Calu3 (cell line): ENCODE measurements around the gene UXT. TPM values are rescaled to one million over a fixed set of nuclear protein-coding genes. Genes with fewer than 3 reads are reported as not detected.

Source experiments
- BruUV-seq: library from RNA; stranded (reverse); fragments of 400-500 nt; replicated peaks from 2 replicates; lab custom pipeline; 2021; lab: Mats Ljungman, UMichigan
- CTCF ChIA-PET: fragments of 300-600 bp; sonication (Branson Sonifier 250); formaldehyde crosslinking; loops from one replicate; lab custom pipeline; 2022; ENCODE audit warnings: antibody characterized with exemption; lab: Charles Lee
- DNase-seq: peaks from one replicate; pipeline ENCODE4 v3.0.0; 2022
- H3K27ac Mint-ChIP-seq: one replicate; pipeline ENCODE4 v1.8.0; 2022; ENCODE audit warnings: mixed read lengths; ENCODE audit not compliant: unreplicated experiment
- H3K27me3 Mint-ChIP-seq: one replicate; pipeline ENCODE4 v1.8.0; 2022; ENCODE audit warnings: mixed read lengths; ENCODE audit not compliant: unreplicated experiment
- H3K36me3 Mint-ChIP-seq: one replicate; pipeline ENCODE4 v1.8.0; 2022; ENCODE audit warnings: mild to moderate bottlenecking, moderate library complexity, mixed read lengths; ENCODE audit not compliant: insufficient read depth, unreplicated experiment
- H3K4me1 Mint-ChIP-seq: one replicate; pipeline ENCODE4 v1.8.0; 2022; ENCODE audit warnings: mild to moderate bottlenecking, low read depth, mixed read lengths; ENCODE audit not compliant: unreplicated experiment
- H3K4me3 Mint-ChIP-seq: one replicate; pipeline ENCODE4 v1.8.0; 2022; ENCODE audit warnings: mild to moderate bottlenecking, low read depth, moderate library complexity, mixed read lengths; ENCODE audit not compliant: unreplicated experiment
- H3K9me3 Mint-ChIP-seq: one replicate; pipeline ENCODE4 v1.8.0; 2022; ENCODE audit warnings: low read depth, mixed read lengths; ENCODE audit not compliant: unreplicated experiment
- intact Hi-C: fragments of 100-400 bp; cut with micrococcal nuclease; formaldehyde crosslinking; loops from one replicate; pipeline ENCODE4 v1.10.0; 2022; ENCODE audit not compliant: unreplicated experiment
- total RNA-seq: library from RNA; stranded (reverse); gene quantifications from 2 replicates; pipeline ENCODE4 v1.2.3, GENCODE V29; 2022
- TF ChIP-seq, protein P1 (sequence below): fragments of 200-600 bp; IDR thresholded peaks from one replicate; pipeline ENCODE4 v1.8.0; 2022; ENCODE audit warnings: antibody characterized with exemption; ENCODE audit not compliant: unreplicated experiment

UXT gene
- total RNA-seq, 1 experiment from 2014 or later = 112 TPM

DNA sequence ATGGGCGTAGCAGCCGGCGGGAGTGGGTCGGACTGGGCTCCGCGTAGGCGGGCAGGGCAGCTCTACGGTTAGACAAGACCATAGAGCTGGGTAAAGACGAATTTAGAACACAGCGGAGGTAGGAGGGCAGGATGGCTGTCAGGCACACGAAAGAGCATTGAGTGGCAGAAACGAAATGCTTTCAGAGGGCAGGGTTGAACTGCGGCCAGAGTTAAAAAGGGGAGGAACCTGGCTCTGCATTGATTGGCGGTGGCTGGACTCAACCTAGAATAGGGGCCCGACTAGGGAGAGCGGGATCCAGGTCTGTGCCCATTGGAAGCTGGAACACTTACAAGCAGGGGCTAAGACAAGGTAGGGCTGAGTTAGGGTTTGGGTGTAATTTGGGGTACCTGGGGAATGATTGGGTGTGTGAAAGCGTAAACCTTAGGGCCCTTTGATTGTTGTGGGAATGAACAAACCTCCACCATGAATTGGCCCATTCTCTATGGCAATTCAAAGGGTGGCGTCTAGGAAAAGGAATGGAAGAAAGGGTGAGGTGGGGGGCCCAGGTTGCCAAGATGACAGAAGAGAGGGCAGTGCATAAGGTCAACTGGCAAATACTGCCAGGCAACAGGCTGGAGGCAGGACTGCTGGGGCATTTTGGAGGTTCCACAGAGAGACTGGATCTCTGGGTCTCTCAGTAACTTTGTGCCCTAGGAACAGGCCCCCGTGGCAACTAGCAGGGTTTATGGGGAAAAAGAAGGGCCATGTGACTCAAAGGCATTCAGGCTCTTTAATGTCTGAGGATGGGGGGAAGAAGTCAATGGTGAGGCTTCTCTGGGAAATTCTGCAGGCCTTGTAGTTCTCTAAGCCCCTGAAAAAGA, 7.7 kb downstream of the UXT start:
- intact Hi-C loops = loop anchor here (10.0 kb wide), 1 partner anchor 86 kb away; the partner anchor contains the start of gene ARAF
- CTCF ChIA-PET = interaction anchor here (1.0 to 1.2 kb wide), 2 partner anchors 37 to 100 kb away, joined by 3 to 4 read pairs; no protein-coding TSS in a partner anchor
- no peaks in the 10 kb centered on the region for H3K27me3 Mint-ChIP-seq
- H3K4me1 Mint-ChIP-seq = peaks cover 33% of the 10 kb centered on the region
- DNase-seq = no peak
- TF ChIP-seq, protein P1, sequence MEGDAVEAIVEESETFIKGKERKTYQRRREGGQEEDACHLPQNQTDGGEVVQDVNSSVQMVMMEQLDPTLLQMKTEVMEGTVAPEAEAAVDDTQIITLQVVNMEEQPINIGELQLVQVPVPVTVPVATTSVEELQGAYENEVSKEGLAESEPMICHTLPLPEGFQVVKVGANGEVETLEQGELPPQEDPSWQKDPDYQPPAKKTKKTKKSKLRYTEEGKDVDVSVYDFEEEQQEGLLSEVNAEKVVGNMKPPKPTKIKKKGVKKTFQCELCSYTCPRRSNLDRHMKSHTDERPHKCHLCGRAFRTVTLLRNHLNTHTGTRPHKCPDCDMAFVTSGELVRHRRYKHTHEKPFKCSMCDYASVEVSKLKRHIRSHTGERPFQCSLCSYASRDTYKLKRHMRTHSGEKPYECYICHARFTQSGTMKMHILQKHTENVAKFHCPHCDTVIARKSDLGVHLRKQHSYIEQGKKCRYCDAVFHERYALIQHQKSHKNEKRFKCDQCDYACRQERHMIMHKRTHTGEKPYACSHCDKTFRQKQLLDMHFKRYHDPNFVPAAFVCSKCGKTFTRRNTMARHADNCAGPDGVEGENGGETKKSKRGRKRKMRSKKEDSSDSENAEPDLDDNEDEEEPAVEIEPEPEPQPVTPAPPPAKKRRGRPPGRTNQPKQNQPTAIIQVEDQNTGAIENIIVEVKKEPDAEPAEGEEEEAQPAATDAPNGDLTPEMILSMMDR = no peak
- H3K4me3 Mint-ChIP-seq = peak overlapping the region; percentile 77
- no peaks in the 10 kb centered on the region for H3K9me3 Mint-ChIP-seq
- H3K27ac Mint-ChIP-seq = peak overlapping the region; percentile 83
- BruUV-seq = no TSS peak
- H3K36me3 Mint-ChIP-seq = peaks cover 45% of the 10 kb centered on the region

DNA sequence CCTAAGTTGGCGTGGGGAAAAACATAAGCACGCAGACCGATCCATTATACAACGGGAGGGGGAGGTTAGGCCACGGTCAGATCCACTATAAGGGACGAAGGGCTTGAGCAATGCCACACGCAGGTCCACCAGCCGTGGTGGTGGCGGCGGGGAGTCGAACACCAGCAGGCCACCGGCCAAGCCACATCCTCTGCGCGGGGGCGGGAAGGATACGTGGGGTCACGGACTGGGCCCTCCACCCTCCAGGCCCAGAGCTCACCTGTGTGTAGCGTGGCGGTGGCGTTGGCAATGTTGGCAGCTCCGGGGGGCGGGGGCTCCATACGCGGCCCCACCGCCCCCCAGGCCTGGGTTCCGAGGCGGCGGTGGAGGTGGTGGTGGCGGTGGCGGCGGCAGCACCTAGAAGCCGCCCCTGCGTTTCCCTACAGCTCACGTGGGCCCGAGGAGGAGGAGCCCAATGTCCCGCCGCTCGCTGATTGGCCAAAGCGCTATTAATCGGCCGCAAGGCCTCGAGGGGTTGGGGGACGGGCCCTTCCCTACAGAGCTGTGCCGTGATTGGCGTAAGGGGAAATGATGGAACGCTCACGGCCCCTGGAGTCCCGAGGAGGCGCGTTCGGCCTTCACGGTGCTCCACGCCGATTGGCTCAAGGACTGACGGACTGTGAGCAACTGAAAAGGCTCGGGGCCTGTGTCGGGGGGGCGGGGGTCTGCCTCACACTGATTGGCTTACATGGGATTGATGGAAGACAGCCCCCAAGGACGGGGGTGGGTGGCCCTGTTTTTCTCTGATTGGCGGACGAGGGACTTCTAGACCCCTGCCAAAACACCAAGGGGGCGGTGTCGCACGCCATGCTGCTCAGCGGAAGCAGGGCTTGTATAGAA, 8.6 kb downstream of the UXT start, which contains the start of gene ELK1:
TSS of gene ELK1 (minus strand) at position 400 of the 879 bp plus-strand sequence. CDS start 9,122 bp downstream, outside the sequence.
- Mint-ChIP-seq H3K27ac (peak within 1 kb of the TSS; percentile 83), H3K27me3 (no peaks in the 10 kb centered on the region), H3K36me3 (peaks cover 37% of the 10 kb centered on the region), H3K4me1 (peaks cover 33% of the 10 kb centered on the region), H3K4me3 (peak within 1 kb of the TSS; percentile 77), H3K9me3 (no peaks in the 10 kb centered on the region)
- peak; percentile 94 for DNase-seq
- CTCF ChIA-PET = interaction anchor here (1.0 to 1.2 kb wide), 2 partner anchors 37 to 101 kb away, joined by 3 to 4 read pairs; no protein-coding TSS in a partner anchor
- TF ChIP-seq, protein P1 = no peak
- intact Hi-C loops = loop anchor here (10.0 kb wide), 1 partner anchor 86 kb away; the partner anchor contains the start of gene ARAF
- BruUV-seq = no TSS peak

DNA sequence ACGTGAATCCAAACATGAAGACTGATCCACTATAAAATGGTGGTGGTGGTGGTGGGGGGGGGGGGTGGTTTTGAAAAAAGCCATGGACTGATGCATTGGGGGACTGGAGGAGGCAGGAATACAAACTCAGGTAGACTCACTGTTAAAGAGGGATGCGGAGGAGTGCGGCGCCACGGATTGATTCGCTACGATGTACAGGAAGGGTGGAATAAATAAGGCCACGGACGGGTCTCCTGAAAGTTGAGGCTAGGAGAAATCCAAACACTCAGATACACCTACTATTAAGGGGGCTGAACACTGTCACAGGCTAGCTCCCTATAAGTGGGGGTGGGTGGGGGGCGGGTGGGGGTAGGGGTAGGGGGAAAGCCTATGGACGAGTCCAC, 9.2 kb downstream of the UXT start:
- Mint-ChIP-seq H3K4me3 (peak overlapping the region; percentile 77), H3K4me1 (peaks cover 37% of the 10 kb centered on the region), H3K27me3 (no peaks in the 10 kb centered on the region), H3K36me3 (peaks cover 37% of the 10 kb centered on the region), H3K9me3 (no peaks in the 10 kb centered on the region), H3K27ac (peak overlapping the region; percentile 82)
- TF ChIP-seq, protein P1 = no peak
- intact Hi-C loops = loop anchor here (10.0 kb wide), 1 partner anchor 85 kb away; the partner anchor contains the start of gene ARAF
- no TSS peak for BruUV-seq
- no peak for DNase-seq
- CTCF ChIA-PET = interaction anchor here (0.6 to 1.2 kb wide), 2 partner anchors 36 to 1878 kb away, joined by 3 to 5 read pairs; no protein-coding TSS in a partner anchor

DNA sequence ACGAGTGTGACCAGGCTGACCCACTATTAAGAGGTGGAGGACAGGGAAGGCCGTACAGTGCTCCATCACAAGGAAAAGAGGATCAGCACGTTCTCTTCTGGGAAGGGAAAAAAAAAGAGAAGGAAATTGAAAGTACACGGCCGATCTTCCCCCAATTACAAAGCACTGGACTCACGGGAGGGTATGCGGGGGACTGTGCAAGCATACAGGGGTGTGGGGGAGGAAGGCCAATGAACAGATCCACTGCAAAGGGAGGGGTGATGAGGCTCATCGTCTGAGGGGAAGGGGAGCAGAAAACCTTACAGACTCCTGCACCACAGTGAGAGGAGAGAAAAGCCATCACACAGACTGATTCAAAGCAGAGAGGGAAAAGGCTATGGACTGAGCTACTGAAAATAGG, 9.7 kb downstream of the UXT start:
- TF ChIP-seq, protein P1 = no peak
- Mint-ChIP-seq H3K4me3 (peak overlapping the region; percentile 77), H3K36me3 (peaks cover 41% of the 10 kb centered on the region), H3K27ac (peak overlapping the region; percentile 82), H3K4me1 (peaks cover 42% of the 10 kb centered on the region), H3K9me3 (no peaks in the 10 kb centered on the region), H3K27me3 (no peaks in the 10 kb centered on the region)
- DNase-seq = no peak
- BruUV-seq = no TSS peak
- intact Hi-C loops = no loop called here
- CTCF ChIA-PET = interaction anchor here (0.6 kb wide), 1 partner anchor 1878 kb away, joined by 5 read pairs; no protein-coding TSS in a partner anchor
